ENCODE measurements around the gene SYMPK.
"Not testable (repeated sequence)": the region's sequence is repeated elsewhere in the genome, so short reads cannot be mapped to it uniquely, and the experiment has no call there.

Gene SYMPK

GRCh38 chr19:45804959-45805230, 58.1 kb downstream of the SYMPK start:
- DNase-seq: no peak

DNA sequence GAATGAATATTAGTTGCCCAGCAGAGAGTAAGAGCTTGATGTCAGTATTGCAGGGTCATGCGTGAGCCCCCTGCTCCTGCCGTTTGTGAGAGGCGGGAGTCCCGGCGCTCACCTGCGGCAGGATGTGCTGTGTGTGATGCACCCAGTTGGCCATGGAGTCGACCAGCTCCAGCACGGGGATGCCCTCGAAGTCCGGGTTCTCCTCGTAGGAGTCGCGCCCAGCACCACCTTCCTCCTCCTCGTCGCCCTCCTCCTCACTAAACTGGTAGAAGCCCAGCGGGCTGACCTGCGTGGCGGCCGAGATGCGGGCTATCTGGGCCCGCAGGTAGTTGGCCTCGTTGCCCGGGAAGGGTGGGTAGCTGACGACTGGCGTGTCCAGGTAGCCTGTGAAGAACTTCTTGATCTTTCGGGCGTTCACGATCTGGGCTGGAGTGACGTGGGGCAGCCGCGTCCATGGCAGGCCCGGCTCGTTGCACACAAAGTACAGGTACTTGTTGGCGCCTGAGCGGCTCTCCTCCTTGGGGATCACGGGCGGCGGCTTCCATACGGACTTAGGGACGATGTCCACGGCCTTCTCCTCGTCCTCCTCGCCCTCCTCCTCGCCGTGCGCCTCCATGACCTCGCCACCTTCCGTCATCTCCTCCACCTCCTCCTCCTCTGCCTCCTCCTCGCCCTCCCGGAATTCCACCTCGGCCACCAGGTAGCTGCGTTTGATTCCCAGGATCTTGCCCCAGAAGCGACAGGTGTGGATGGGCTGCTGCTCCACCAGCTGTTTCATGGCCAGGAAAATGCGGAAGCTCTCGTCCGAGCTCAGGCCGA, 58.6 kb downstream of the SYMPK start:
- DNase-seq: no peak

DNA sequence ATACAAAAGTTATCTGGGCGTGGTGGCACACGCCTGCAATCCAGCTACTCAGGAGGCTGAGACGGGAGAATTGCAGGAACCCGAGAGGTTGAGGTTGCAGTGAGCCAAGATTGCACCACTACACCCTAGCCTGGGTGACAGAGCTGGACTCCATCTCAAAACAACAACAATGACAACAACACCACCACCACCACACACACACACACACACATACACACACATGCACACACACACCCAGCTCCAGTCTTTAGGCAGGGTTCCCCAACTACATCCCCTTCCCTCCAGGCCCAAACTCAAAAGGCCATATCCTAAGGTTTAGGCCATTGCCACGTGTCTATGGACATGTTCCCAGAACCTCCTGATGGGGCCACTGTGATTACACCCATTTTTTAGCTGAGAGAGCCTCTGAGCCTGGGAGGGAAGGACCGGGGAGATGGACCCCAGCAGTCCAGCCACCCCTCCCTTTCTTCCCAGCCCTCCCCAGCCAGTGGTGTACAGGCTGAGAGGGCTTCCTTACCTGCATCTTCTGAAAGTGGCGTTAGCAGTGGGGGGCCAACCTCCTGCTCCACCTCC, 61.3 kb downstream of the SYMPK start:
- DNase-seq: no peak

DNA sequence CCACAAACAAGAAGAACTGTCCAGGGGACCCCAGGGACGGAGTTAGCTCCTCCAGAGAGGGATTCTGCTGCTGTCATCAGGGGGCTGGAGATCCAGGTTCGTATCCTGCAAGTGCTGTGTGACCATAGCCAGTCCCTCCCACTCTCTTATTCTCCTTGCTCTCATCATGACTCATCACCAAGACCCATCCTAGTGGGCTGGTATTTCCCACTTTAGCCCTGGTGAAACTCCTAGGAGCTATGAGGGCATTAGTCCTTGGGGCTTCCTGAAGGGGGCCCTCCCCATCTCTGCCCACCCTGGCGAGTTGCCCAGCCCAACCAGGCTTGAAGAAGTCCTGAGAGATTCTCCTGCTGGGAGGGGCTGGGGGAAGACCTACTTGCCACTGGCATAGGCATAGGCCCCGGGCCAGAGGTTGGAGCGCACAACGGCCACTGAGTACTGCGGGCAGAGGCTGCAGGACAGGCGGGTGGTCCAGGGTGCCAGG, 62.8 kb downstream of the SYMPK start:
- no peak for DNase-seq

DNA sequence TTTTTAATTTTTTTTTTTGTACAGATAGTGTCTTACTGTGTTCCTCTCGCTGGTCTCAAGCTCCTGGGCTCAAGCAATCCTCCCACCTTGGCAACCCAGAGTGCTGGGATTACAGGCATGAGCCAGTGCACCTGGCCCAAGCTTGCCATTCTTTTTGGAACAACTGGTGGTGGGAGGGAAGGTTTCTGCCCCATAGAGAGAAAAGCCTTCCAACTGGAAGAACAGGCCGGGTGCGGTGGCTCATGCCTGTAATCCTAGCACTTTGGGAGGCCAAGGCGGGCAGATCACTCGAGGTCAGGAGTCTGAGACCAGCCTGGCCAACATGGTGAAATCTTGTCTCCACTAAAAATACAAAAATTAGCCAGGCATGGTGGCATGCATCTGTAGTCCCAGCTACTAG, 63.4 kb downstream of the SYMPK start:
- not testable (repeated sequence) for DNase-seq

DNA sequence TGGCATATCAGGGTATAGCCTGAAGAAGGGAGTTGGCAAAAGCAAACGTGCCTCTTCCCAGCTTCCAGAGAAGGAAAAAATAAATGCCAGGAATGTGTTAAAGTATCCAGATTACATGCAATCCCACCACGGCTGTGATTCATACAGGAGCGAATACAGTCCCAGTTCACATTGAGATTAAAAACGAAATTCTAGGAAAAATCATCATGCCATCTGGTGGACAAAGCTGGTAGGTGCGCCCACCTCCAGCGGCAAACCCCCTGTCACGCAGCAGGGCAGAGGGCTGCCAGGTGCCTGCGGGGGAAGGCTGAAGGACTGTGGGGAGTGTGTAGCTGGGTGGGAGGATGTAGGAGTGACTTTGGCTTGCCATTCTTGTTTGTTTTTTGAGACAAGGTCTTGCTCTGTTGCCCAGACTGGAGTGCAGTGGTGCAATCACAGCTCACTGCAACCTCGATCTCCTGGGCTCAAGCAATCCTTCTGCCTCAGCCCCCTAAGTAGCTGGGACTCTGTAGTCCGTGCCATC, 63.9 kb downstream of the SYMPK start:
- DNase-seq: peak; percentile 80

- no peak for DNase-seq
Observed at GRCh38 chr19:45794627-45795026, 68.3 kb downstream of the SYMPK start.

DNA sequence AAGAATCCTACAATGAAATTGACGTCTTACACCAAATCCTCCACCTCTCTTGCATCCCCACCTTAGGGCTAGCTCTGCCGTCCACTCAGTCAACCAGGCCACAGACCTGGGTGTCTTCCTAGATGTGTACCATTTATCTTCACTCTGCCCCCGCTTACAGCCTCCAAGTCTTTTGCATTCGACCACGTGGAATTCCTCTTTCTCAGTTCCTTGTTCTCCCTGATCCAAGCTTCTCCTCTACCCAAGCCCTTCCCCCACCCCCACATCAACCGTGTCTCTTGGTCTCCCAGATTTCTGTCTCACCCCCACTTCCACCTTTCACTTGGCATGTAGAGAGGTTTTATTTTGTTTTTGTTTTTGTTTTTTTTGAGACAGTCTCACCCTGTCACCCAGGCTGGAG, 69.1 kb downstream of the SYMPK start:
- DNase-seq: no peak

DNA sequence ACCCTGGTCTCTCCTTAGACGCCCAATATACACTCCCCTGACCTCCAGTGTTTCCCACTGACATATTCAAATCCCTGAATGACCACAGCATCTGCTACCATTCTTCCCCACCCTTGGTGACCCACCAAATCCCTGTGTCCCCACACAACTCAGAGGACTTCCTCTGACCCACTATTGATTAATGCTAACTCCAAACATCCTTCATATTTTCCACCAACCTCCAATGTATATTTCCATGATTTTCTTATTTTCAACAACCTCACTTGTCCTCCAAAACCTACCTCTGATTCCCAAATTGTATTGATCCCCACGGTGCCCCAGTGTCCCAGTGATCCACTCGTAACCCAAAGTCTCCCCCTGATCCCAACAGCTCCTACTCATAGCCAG, 69.8 kb downstream of the SYMPK start:
- DNase-seq: no peak

GRCh38 chr19:45792470-45793177, 70.3 kb downstream of the SYMPK start, which contains the start of gene DMWD:
TSS of gene DMWD (minus strand) at chr19:45792845. CDS start at chr19:45792756, 89 bp downstream.
- DNase-seq: peak; percentile 94

DNA sequence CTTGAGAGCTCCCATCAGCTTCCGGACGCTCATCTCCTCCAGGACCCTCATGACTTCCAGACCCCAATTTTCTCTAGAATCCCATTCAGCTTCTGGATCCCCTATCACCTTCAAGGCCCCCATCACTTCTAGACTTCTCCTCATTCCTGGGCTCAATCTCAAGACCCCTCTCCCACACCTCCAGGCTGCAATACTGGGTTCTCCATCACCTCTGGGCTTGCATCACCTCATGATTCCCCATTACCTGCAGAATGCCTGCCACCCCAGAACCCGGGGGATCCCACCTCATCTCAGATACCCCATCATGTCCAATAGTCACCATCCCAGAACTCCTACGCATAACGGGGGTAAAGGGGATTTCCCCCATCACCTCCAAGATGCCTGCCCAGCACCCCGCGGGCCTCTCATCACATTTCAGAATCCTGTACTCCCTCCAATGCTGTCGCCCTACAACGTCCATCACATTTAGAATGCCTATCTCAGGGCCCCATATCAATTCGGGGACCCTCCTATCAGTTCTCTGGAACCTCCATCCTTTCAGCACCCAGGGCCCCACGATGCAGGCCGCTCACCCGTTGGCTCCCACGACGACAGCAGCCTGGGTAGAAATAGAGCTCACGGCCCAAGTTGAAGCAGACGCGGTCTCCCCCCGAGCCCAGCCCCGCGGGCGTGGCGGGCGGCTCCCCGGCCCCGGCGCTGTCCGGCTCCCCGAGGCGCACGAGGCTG, 71.0 kb downstream of the SYMPK start:
- no peak for DNase-seq

- no peak for DNase-seq
Observed at GRCh38 chr19:45790942-45791341, 72.0 kb downstream of the SYMPK start.

- DNase-seq: no peak
Observed at GRCh38 chr19:45789035-45789786, 73.7 kb downstream of the SYMPK start.

DNA sequence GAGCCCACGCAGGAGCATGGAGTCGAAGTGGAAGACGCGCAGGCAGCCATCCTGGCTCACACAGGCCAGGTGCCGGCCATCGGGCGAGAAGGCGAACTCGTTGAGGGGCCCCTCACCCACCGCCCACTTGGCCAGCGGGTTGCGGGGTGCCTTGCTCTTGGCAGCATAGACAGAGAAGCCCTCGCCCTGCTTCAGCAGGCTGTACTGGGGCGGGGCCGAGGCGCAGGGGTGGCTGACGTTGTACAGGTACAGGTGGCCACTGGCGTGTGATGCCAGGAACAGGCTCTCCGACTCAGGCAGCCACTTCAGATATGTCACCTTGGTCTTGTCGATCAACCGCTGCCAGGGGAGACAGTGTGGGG, 76.4 kb downstream of the SYMPK start:
- no peak for DNase-seq

GRCh38 chr19:45785781-45786532, 77.0 kb downstream of the SYMPK start:
- DNase-seq: no peak

GRCh38 chr19:45785097-45785496, 77.8 kb downstream of the SYMPK start:
- DNase-seq: no peak

- DNase-seq: no peak
Observed at GRCh38 chr19:45784096-45784495, 78.9 kb downstream of the SYMPK start.

GRCh38 chr19:45782820-45783785, 79.8 kb downstream of the SYMPK start:
- no peak for DNase-seq

DNA sequence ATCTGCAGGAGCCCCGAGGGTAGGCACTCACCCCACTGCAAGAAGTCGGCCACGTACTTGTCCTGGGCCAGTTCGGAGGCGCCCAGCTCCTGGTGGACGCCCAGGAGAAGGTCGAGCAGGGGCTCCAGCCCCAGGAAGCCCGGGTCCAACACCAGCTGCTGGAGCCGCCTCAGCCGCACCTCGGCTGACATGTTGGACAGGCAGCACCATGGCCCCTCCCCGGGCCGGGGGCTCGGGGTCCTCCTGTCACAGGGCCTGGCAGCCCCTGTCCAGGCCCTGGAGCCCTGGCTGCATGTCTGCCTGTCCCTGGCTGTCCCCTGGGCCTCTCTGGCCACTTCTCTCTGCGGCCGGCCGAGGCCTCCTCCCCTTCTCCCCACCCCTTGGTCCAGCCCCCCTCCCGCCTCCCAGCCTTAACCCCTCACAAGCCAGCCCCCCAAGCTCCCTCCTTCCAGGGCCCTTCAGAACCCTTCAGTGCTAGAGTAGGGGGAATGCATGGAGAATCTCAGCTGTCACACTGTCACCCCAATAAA, 80.7 kb downstream of the SYMPK start, which contains the start of gene DMPK:
DMPK (minus strand) TSS at position 329 of the 530 bp plus-strand sequence; CDS start at position 191, 138 bp downstream.
- no peak for DNase-seq

Measured in right kidney (tissue), 1 donor.